ENCODE data around the gene PSMB7.

Gene PSMB7

DNA sequence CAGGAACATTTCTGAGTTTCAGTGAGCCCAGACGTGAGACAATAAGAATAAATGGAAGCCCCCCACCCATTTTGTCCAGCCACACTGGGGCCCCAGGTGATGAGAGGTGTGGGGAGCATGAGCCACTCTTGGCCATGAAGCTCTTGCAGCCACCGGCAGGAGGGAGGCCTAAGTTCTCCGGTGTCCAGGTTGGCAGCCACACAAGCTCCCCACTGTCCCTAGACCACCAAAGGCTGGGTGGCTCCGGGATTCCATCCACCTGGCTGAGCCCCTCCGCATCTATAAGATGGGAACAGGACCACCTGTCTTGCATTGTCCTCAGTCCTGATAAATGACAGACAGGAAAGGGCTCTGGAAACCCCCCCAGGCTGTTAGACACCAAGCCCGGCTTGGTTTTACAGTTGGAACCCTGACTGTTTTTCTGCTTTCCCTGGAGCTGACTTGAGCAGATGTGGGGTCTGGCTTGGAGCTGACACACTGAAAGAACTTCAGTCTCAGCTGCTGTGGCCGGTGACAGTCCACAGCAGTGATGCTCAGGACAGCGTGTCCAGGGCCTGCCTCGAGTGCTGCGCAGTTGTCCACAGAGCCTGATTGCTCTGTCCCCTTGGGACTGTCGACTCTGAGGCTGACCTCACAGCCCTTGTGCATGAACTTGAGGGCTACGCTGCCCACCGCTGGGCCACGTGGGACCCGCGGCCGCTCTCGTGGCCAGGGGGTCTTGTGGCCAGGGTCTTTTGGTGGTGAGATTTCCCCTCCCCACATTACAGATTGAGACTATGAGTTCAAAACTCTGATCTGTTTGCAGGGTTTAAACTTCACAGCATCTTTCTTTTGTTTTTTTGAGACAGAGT, 74.8 kb downstream of the PSMB7 start:
- Histone ChIP-seq H3K79me2 (ENCODE audit: low read length) (no peaks in the 10 kb centered on the region), H3K36me3 (replicated peaks; ENCODE audit: low read depth, low read length) (peaks cover 72% of the 10 kb centered on the region), H3K9me3 (ENCODE audit: insufficient read depth, low read length) (no peaks in the 10 kb centered on the region), H3K4me1 (ENCODE audit: low read length) (no peaks in the 10 kb centered on the region), H3K27me3 (ENCODE audit: low read depth, low read length) (no peaks in the 10 kb centered on the region), H2AFZ (ENCODE audit: low read depth, low read length) (no peak overlapping the region), H3K4me2 (ENCODE audit: low read length) (no peak overlapping the region), H4K20me1 (ENCODE audit: insufficient read depth, low read length) (0 out of 2 replicates have a peak, but pooled peaks cover 4% of the 10 kb centered on the region), H3K9ac (ENCODE audit: low read length) (no peak overlapping the region), H3K27ac (ENCODE audit: low read length) (no peak overlapping the region), H3K4me3 (ENCODE audit: low read length) (no peak overlapping the region)
- TF ChIP-seq EZH2phosphoT487 (IDR thresholded peaks at IDR 0.05; ENCODE audit: low read depth): no peak
- TF ChIP-seq, protein P1, sequence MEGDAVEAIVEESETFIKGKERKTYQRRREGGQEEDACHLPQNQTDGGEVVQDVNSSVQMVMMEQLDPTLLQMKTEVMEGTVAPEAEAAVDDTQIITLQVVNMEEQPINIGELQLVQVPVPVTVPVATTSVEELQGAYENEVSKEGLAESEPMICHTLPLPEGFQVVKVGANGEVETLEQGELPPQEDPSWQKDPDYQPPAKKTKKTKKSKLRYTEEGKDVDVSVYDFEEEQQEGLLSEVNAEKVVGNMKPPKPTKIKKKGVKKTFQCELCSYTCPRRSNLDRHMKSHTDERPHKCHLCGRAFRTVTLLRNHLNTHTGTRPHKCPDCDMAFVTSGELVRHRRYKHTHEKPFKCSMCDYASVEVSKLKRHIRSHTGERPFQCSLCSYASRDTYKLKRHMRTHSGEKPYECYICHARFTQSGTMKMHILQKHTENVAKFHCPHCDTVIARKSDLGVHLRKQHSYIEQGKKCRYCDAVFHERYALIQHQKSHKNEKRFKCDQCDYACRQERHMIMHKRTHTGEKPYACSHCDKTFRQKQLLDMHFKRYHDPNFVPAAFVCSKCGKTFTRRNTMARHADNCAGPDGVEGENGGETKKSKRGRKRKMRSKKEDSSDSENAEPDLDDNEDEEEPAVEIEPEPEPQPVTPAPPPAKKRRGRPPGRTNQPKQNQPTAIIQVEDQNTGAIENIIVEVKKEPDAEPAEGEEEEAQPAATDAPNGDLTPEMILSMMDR (IDR thresholded peaks at IDR 0.05; ENCODE audit: low read depth, low read length): no peak

DNA sequence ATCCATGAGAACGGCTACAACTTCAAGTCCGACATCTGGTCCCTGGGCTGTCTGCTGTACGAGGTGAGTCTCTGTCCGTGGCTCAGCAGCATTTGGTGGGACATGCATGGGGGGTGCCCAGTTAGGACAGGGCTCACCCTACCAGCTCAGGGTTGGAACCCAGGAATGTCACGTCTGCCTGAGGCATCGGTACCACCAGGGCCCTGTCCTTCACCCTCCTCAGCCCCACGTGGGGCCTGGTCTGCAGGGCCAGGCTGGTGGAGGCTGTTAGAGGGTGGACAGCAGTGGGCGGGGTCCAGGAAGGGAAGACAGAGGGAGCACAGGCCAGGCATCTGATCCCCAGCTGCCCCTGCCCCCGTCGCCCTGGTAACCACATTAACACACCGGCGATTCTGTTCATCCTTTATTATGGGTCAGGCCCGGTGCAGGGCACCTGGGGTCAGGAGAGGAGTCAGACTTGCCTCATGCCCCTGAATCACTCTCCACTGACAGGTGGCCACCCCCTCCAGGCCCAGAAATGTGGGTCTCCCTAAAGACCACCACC, 75.6 kb downstream of the PSMB7 start:
- no peak overlapping the region for H3K9ac ChIP-seq (ENCODE audit: low read length)
- no peak overlapping the region for H2AFZ ChIP-seq (ENCODE audit: low read depth, low read length)
- H3K27me3 ChIP-seq (ENCODE audit: low read depth, low read length): no peaks in the 10 kb centered on the region
- H3K79me2 ChIP-seq (ENCODE audit: low read length): no peaks in the 10 kb centered on the region
- H3K4me2 ChIP-seq (ENCODE audit: low read length): no peak overlapping the region
- H3K9me3 ChIP-seq (ENCODE audit: insufficient read depth, low read length): no peaks in the 10 kb centered on the region
- TF ChIP-seq EZH2phosphoT487 (IDR thresholded peaks at IDR 0.05; ENCODE audit: low read depth): no peak
- TF ChIP-seq, protein P1 (IDR thresholded peaks at IDR 0.05; ENCODE audit: low read depth, low read length): no peak
- no peaks in the 10 kb centered on the region for H3K4me1 ChIP-seq (ENCODE audit: low read length)
- no peak overlapping the region for H3K4me3 ChIP-seq (ENCODE audit: low read length)
- H3K36me3 ChIP-seq (replicated peaks; ENCODE audit: low read depth, low read length): peaks cover 71% of the 10 kb centered on the region
- no peak overlapping the region for H3K27ac ChIP-seq (ENCODE audit: low read length)
- H4K20me1 ChIP-seq (ENCODE audit: insufficient read depth, low read length): 0 out of 2 replicates have a peak, but pooled peaks cover 4% of the 10 kb centered on the region

- 0 out of 2 replicates have a peak, but pooled peaks cover 4% of the 10 kb centered on the region for H4K20me1 ChIP-seq (ENCODE audit: insufficient read depth, low read length)
- H2AFZ ChIP-seq (ENCODE audit: low read depth, low read length): no peak overlapping the region
- no peak overlapping the region for H3K4me2 ChIP-seq (ENCODE audit: low read length)
- H3K4me3 ChIP-seq (ENCODE audit: low read length): no peak overlapping the region
- no peak overlapping the region for H3K9ac ChIP-seq (ENCODE audit: low read length)
- TF ChIP-seq, protein P1 (IDR thresholded peaks at IDR 0.05; ENCODE audit: low read depth, low read length): no peak
- TF ChIP-seq EZH2phosphoT487 (IDR thresholded peaks at IDR 0.05; ENCODE audit: low read depth): no peak
- H3K27me3 ChIP-seq (ENCODE audit: low read depth, low read length): no peaks in the 10 kb centered on the region
- H3K79me2 ChIP-seq (ENCODE audit: low read length): no peaks in the 10 kb centered on the region
- no peak overlapping the region for H3K27ac ChIP-seq (ENCODE audit: low read length)
- no peaks in the 10 kb centered on the region for H3K9me3 ChIP-seq (ENCODE audit: insufficient read depth, low read length)
- peaks cover 66% of the 10 kb centered on the region for H3K36me3 ChIP-seq (replicated peaks; ENCODE audit: low read depth, low read length)
- H3K4me1 ChIP-seq (ENCODE audit: low read length): no peaks in the 10 kb centered on the region
Measured at GRCh38 chr9:124337562-124337961, 77.7 kb downstream of the PSMB7 start.

- no peaks in the 10 kb centered on the region for H3K27me3 ChIP-seq (ENCODE audit: low read depth, low read length)
Measured at GRCh38 chr9:124335320-124335707, 79.9 kb downstream of the PSMB7 start.

More at GRCh38 chr9:124335320-124335707, 79.9 kb downstream of the PSMB7 start:
- Histone ChIP-seq H3K4me3 (ENCODE audit: low read length) (no peak overlapping the region), H3K27ac (ENCODE audit: low read length) (no peak overlapping the region), H3K9ac (ENCODE audit: low read length) (no peak overlapping the region), H3K36me3 (replicated peaks; ENCODE audit: low read depth, low read length) (peaks cover 66% of the 10 kb centered on the region), H3K4me1 (ENCODE audit: low read length) (no peaks in the 10 kb centered on the region), H2AFZ (ENCODE audit: low read depth, low read length) (no peak overlapping the region), H3K4me2 (ENCODE audit: low read length) (no peak overlapping the region), H3K79me2 (ENCODE audit: low read length) (no peaks in the 10 kb centered on the region), H4K20me1 (ENCODE audit: insufficient read depth, low read length) (0 out of 2 replicates have a peak, but pooled peaks cover 6% of the 10 kb centered on the region), H3K9me3 (ENCODE audit: insufficient read depth, low read length) (no peaks in the 10 kb centered on the region)
- TF ChIP-seq, protein P1 (IDR thresholded peaks at IDR 0.05; ENCODE audit: low read depth, low read length): no peak
- no peak for TF ChIP-seq EZH2phosphoT487 (IDR thresholded peaks at IDR 0.05; ENCODE audit: low read depth)
